Neural crest cell (in vitro differentiated cells): Measurements from ENCODE around the gene RPN2. TPM values are rescaled to one million over a fixed set of nuclear protein-coding genes. Genes with fewer than 3 reads are reported as not detected.

Experiments used
- DNase-seq: peaks from one replicate; pipeline ENCODE4 v3.0.0; 2021; ENCODE audit warnings: low read depth, mixed read lengths, low spot score
- H3K27ac Mint-ChIP-seq: one replicate; pipeline ENCODE4 v1.8.0; 2021; ENCODE audit warnings: mild to moderate bottlenecking, mixed read lengths; ENCODE audit not compliant: unreplicated experiment
- H3K27me3 Mint-ChIP-seq: 2 replicates; pipeline ENCODE4 v1.8.0; 2021; ENCODE audit warnings: low read depth, mild to moderate bottlenecking, mixed read lengths
- H3K36me3 Mint-ChIP-seq: 2 replicates; pipeline ENCODE4 v1.8.0; 2021; ENCODE audit warnings: low read depth, mild to moderate bottlenecking, mixed read lengths
- H3K4me1 Mint-ChIP-seq: 2 replicates; pipeline ENCODE4 v1.8.0; 2021; ENCODE audit warnings: mixed read lengths
- H3K4me3 Mint-ChIP-seq: one replicate; pipeline ENCODE4 v1.8.0; 2021; ENCODE audit warnings: mild to moderate bottlenecking, mixed read lengths
- H3K9me3 Mint-ChIP-seq: 2 replicates; pipeline ENCODE4 v1.8.0; 2021; ENCODE audit warnings: mixed read lengths
- total RNA-seq: library from RNA; stranded (reverse); gene quantifications from 2 replicates; pipeline ENCODE4 v1.2.1, GENCODE V29; 2021
- TF ChIP-seq, protein P1 (sequence below): fragments of 200-600 bp; sonication (generic); conservative IDR thresholded peaks from 2 replicates; pipeline ENCODE4 v1.5.0; 2021; ENCODE audit warnings: antibody characterized with exemption, mild to moderate bottlenecking

Gene RPN2
- total RNA-seq, 1 donor from 2014 or later = 203 TPM

DNA sequence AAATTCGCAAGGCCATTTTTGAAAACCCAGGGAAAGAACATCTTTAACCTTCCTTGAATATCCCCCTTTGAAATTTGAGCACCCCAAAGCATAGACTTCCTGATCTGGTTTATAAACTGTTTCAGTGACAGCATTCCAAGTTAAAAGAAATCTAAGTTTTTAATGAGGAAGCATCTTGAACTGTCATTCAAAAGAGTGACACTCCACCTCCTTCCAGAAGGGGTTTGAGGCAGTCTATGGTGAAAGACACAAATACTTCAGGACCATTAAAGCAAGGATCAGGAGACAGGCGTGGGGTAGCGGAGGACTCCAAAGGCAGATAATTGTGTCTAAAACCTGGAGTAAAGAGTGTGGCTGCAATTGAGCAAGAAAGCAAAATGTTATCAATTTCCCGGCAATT lies 81.8 kb downstream of the RPN2 start:
- Mint-ChIP-seq H3K9me3 (no peaks in the 10 kb centered on the region), H3K4me3 (peak overlapping the region; percentile 35), H3K27me3 (no peaks in the 10 kb centered on the region), H3K4me1 (peaks cover 31% of the 10 kb centered on the region), H3K27ac (peak overlapping the region; percentile 14), H3K36me3 (no peaks in the 10 kb centered on the region)
- no peak for DNase-seq
- TF ChIP-seq, protein P1, sequence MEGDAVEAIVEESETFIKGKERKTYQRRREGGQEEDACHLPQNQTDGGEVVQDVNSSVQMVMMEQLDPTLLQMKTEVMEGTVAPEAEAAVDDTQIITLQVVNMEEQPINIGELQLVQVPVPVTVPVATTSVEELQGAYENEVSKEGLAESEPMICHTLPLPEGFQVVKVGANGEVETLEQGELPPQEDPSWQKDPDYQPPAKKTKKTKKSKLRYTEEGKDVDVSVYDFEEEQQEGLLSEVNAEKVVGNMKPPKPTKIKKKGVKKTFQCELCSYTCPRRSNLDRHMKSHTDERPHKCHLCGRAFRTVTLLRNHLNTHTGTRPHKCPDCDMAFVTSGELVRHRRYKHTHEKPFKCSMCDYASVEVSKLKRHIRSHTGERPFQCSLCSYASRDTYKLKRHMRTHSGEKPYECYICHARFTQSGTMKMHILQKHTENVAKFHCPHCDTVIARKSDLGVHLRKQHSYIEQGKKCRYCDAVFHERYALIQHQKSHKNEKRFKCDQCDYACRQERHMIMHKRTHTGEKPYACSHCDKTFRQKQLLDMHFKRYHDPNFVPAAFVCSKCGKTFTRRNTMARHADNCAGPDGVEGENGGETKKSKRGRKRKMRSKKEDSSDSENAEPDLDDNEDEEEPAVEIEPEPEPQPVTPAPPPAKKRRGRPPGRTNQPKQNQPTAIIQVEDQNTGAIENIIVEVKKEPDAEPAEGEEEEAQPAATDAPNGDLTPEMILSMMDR = no peak

DNA sequence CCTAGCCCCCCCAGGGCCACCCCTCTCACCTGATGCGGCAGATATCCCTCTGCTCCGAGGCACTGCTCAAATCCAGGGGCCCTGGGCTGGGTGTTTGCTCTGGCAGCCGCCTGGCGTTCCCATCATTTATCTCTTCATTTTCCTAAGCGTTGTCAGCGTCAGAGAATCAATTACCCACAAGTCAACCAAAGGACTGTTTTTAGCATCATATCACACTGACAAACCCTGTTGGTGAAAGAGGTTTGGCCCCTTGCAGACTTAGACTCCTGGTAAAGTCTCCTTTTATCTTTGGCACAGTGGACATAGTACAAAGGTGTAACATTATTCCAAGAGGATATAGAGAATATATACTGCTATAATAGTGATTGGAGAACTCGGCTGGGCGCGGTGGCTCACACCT lies 82.6 kb downstream of the RPN2 start, which contains the start of gene GHRH:
Gene GHRH (minus strand): TSS at position 101 of the 400 bp plus-strand sequence. CDS start 4,925 bp downstream, outside the sequence.
- no peaks in the 10 kb centered on the region for H3K9me3 Mint-ChIP-seq
- H3K36me3 Mint-ChIP-seq = no peaks in the 10 kb centered on the region
- no peaks in the 10 kb centered on the region for H3K27me3 Mint-ChIP-seq
- TF ChIP-seq, protein P1 = no peak
- peak within 1 kb of the TSS; percentile 32 for H3K27ac Mint-ChIP-seq
- peak within 1 kb of the TSS; percentile 35 for H3K4me3 Mint-ChIP-seq
- H3K4me1 Mint-ChIP-seq = peaks cover 39% of the 10 kb centered on the region
- DNase-seq = no peak

DNA sequence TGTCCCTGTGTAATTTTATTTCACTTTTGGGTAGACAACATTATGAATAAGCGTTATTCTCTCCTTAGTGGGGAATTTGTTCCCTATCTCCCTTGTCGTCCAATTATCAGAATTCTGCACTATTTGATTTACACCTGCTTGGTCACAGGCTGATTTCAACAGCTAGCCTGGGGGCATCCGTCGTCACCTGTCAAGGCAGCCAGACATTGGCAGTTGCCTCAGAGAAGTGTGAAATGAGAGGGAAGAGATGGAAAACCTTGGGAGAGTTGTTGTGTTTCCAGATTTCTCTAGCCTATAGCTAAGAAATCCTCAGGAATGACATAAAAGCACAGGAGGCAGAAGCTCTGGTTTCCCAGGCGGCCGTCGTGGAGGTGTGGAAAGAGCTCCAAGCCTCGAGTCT lies 83.4 kb downstream of the RPN2 start:
- TF ChIP-seq, protein P1 = no peak
- Mint-ChIP-seq H3K9me3 (no peaks in the 10 kb centered on the region), H3K27me3 (no peaks in the 10 kb centered on the region), H3K36me3 (no peaks in the 10 kb centered on the region), H3K4me1 (peaks cover 46% of the 10 kb centered on the region), H3K4me3 (no peak overlapping the region), H3K27ac (no peak overlapping the region)
- no peak for DNase-seq

DNA sequence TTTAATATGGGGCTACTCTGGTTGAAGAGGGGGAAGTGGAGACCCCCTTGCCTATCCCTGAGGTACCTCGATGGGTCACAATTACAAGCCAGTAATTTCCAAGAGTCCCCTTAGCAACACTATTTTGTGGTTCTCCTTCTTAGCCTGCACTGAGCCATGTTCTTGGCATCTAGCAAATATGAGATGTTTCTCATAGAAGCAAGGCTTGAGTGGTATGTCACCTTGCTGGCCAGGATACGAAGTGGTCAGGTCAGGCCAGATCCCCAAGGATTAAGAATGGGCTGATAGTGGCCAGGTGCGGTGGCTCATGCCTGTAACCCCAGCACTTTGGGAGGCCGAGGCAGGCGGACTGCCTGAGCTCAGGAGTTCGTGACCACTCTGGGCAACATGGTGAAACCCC lies 84.6 kb downstream of the RPN2 start:
- Mint-ChIP-seq H3K27me3 (no peaks in the 10 kb centered on the region), H3K4me3 (no peak overlapping the region), H3K36me3 (no peaks in the 10 kb centered on the region), H3K27ac (no peak overlapping the region), H3K4me1 (peaks cover 54% of the 10 kb centered on the region), H3K9me3 (no peaks in the 10 kb centered on the region)
- TF ChIP-seq, protein P1 = no peak
- DNase-seq = no peak

DNA sequence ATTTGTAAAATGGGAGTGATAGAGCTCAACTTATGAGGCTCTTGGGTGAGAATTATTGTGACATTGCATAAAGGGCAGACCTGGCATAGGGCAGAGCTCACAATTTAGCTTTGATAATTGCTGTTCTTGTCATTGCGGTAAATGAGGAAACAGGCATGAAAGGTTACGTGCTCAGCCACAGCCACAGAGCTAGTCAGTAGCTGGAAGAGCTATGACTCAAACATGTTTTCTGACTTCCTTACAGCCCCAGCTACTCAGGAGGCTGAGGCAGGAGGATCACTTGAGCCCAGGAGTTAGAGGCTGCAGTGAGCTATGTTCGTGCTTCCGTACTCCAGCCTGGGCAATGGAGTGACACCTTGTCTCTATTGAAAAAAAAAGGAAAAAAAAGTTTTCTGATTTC lies 86.0 kb downstream of the RPN2 start:
- Mint-ChIP-seq H3K27ac (no peak overlapping the region), H3K9me3 (no peaks in the 10 kb centered on the region), H3K27me3 (no peaks in the 10 kb centered on the region), H3K4me3 (no peak overlapping the region), H3K36me3 (no peaks in the 10 kb centered on the region), H3K4me1 (peaks cover 49% of the 10 kb centered on the region)
- DNase-seq = no peak
- TF ChIP-seq, protein P1 = no peak
